ENCODE measurements around the gene ELOVL2.

GRCh38 chr6:11021003-11021402, 23.1 kb downstream of the ELOVL2 start:
- no peak for TF ChIP-seq POLR2AphosphoS5 (IDR thresholded peaks at IDR 0.05; ENCODE audit: borderline replicate concordance, low read depth, low read length)
- no peak for TF ChIP-seq EZH2 (IDR thresholded peaks at IDR 0.05)

Data from SK-N-MC (cell line).